ENCODE measurements around the gene NPB. TPM values are rescaled to one million over a fixed set of nuclear protein-coding genes. Genes with fewer than 3 reads are reported as not detected.

Gene NPB
- total RNA-seq, 2 experiments from 2014 or later: 0.47 to 1.0 TPM

GRCh38 chr17:81923302-81924260 is 21.5 kb downstream of the NPB start:
- Mint-ChIP-seq H3K4me3 (no peak overlapping the region), H3K9me3 (no peaks in the 10 kb centered on the region), H3K27me3 (no peaks in the 10 kb centered on the region), H3K4me1 (peaks cover 15% of the 10 kb centered on the region), H3K27ac (peak overlapping the region; percentile 68), H3K36me3 (no peaks in the 10 kb centered on the region)
- POLR2A ChIA-PET: interaction anchor here (1.7 kb wide), 1 partner anchor 11 kb away, joined by 3 read pairs; no protein-coding TSS in a partner anchor
- ATAC-seq (ENCODE audit: low read depth): no peak
- DNase-seq: no peak

DNA sequence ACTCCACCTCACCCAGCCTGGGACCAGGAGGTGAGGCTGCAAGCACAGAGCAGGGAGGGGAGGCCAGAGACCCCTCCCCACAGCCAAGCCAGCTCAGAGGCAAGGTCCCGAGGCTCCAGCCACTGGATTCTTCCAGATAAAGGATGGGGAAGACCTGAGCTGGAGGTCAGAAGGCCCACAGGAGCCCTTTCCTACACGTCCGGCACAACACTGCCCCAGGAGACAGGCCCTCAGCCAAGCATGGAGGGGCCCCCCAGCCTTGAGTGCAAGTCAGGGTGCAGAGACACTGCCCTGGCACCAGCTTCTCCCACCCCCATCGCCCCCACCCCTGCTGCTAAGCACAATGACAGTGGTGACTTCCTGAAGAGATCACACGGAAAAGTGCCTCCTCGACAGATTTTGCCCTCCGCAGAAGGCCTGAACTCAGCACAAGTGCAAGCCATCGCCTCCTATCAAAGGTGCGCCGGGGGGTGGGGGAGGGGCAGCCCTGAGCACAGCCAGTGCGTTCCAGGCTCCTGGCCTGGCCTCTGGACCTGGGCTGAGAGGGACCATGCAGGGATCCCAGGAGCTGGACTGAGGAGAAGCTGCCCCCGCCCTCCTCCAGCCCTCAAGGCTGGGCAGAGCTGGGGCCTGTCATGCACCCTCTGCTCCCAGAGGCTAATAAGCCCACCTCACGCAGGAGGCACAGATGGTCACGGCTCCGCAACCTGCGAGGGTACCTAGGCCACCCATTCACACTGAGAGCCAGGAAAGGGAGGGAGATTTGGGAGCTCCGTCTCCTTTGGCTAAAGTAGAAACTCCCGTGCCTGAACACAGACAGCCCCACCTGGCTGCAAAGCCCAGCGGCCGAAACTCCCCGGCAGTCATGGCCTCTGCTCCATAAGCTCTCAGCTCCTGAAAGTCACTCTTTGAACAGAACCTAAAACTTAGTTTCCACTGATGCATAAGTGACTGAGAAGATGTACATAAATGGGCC is 22.8 kb downstream of the NPB start:
- POLR2A ChIA-PET: interaction anchor here (0.8 to 2.1 kb wide), 5 partner anchors 11 to 54 kb away, joined by 3 to 13 read pairs (median 6); partner anchors contain the start of gene ARHGDIA
- no peaks in the 10 kb centered on the region for H3K9me3 Mint-ChIP-seq
- ATAC-seq (ENCODE audit: low read depth): no peak
- DNase-seq: no peak
- no peak overlapping the region for H3K27ac Mint-ChIP-seq
- H3K36me3 Mint-ChIP-seq: no peaks in the 10 kb centered on the region
- H3K4me1 Mint-ChIP-seq: peaks cover 15% of the 10 kb centered on the region
- H3K4me3 Mint-ChIP-seq: peak overlapping the region; percentile 91
- no peaks in the 10 kb centered on the region for H3K27me3 Mint-ChIP-seq

DNA sequence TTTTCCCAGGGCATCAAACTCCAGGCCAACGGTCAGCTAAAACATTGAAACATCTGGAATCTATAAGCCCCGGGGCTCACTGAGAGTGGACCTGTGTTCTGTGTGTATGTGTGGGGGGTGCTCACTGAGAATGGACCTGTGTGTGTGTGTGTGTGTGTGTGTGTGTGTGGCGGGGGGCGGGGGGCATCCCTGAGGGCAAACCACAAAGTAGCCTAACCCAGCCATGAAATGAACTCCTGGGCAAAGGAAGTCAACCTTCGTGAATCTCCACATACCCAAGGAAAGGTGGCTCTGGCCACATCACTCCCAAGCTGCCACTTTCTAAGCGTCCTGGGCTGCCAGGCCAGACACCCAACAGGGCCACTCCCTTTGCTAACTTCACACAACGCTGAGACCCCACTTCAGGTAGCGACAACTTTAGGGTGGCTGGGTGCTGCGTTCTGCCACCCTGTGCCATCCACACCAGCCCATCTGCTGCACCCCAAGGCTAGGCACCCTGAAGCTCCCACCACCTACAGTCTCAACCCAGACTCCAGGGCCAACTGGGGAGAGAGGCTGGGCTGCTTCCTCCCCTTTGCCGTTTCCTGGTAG is 23.9 kb downstream of the NPB start:
- DNase-seq (no peak), ATAC-seq (ENCODE audit: low read depth) (peak; percentile 19)
- Mint-ChIP-seq H3K27ac (peak overlapping the region; percentile 88), H3K27me3 (no peaks in the 10 kb centered on the region), H3K9me3 (no peaks in the 10 kb centered on the region), H3K4me1 (peaks cover 15% of the 10 kb centered on the region), H3K36me3 (no peaks in the 10 kb centered on the region), H3K4me3 (peak overlapping the region; percentile 91)
- POLR2A ChIA-PET: interaction anchor here (0.5 to 3.7 kb wide), 9 partner anchors 9 to 112 kb away, joined by 3 to 20 read pairs (median 6); partner anchors contain the start of genes ALYREF, ANAPC11, ARHGDIA and DCXR

DNA sequence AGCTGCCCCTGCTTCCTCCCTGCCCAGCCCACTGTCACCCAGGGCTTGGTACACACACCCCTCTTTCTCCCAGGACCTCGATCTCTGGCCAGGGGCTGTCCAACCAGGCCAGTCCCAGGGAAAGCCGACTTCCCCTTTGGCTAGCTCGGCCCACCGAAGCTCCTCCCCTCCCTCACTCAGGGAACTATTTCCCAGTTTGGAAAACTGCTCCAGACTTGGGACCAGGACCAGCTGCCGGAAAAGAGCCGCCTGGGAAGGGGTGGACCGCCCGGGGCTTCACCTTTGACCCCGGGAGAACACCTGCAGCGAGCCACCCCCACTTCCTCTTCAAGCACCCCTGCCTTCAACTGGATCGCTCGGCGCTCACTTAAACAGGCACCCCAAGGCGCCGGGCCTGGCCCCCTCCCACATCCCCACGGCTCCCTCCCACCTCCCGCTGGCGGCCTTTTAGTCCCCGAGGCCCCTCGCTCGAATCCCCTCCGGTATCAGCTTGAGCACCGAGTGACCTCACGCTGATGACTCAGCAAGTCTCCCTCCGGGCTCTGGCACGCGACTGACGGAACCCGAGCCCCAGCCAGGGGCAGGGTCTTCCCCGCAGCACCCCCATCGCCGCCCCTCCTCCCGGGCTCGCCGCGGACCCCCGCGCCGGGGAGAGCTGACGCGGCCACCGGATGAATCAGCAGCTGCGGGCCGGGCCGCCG is 24.6 kb downstream of the NPB start:
- peak overlapping the region; percentile 88 for H3K27ac Mint-ChIP-seq
- DNase-seq: peak; percentile 62
- no peaks in the 10 kb centered on the region for H3K36me3 Mint-ChIP-seq
- POLR2A ChIA-PET: interaction anchor here (0.5 to 3.7 kb wide), 14 partner anchors 9 to 111 kb away, joined by 3 to 20 read pairs (median 5); partner anchors contain the start of genes ALYREF, ANAPC11, ARHGDIA and DCXR
- H3K27me3 Mint-ChIP-seq: no peaks in the 10 kb centered on the region
- H3K4me3 Mint-ChIP-seq: peak overlapping the region; percentile 91
- H3K9me3 Mint-ChIP-seq: no peaks in the 10 kb centered on the region
- peak; percentile 38 for ATAC-seq (ENCODE audit: low read depth)
- H3K4me1 Mint-ChIP-seq: peaks cover 15% of the 10 kb centered on the region

DNA sequence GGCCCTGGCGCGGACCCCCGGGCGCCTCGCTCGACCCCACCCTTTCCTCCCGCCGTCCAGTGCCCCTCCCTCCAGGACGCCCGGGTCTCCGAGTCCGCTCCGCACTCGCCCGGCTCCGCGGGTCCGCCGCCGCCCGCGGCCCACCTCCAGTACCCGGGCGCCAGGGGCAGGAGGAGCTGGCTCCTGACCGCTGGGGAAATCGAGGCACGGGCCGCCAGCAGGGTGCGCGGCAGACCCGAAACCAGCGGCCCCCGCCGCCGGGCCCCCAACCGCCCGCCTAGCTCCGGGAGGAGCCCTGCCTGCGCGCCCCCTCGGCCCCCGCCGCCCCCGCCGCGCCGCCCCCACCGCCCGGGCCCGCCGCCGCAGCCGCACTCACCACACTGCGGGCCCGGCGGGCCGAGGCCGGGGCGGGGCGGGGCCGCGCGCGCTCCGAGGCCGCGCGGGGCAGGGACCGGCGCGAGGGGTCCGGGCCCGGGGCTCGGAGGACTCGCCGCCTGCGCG is 25.2 kb downstream of the NPB start:
- ATAC-seq (ENCODE audit: low read depth) (peak; percentile 4), DNase-seq (no peak)
- Mint-ChIP-seq H3K27me3 (no peaks in the 10 kb centered on the region), H3K9me3 (no peaks in the 10 kb centered on the region), H3K4me3 (no peak overlapping the region), H3K36me3 (no peaks in the 10 kb centered on the region), H3K27ac (no peak overlapping the region), H3K4me1 (peaks cover 15% of the 10 kb centered on the region)
- POLR2A ChIA-PET: interaction anchor here (0.5 to 3.7 kb wide), 14 partner anchors 9 to 119 kb away, joined by 3 to 20 read pairs (median 4); partner anchors contain the start of genes ALYREF, ANAPC11, ARHGDIA and DCXR

GRCh38 chr17:81927653-81928543 is 25.9 kb downstream of the NPB start, which contains the start of gene MAFG:
Gene MAFG, minus strand, starts transcription at chr17:81927735. Its CDS starts 4,550 bp downstream, at chr17:81923185.
- POLR2A ChIA-PET: interaction anchor here (0.5 to 3.7 kb wide), 13 partner anchors 10 to 244 kb away, joined by 3 to 20 read pairs (median 4); partner anchors contain the start of genes ALYREF, ANAPC11, ARHGDIA and ARL16
- Mint-ChIP-seq H3K27ac (peak within 1 kb of the TSS; percentile 88), H3K9me3 (no peaks in the 10 kb centered on the region), H3K36me3 (no peaks in the 10 kb centered on the region), H3K4me3 (peak within 1 kb of the TSS; percentile 91), H3K27me3 (no peaks in the 10 kb centered on the region), H3K4me1 (peaks cover 16% of the 10 kb centered on the region)
- ATAC-seq (ENCODE audit: low read depth) (peak; percentile 72), DNase-seq (peak; percentile 97)

- H3K27me3 Mint-ChIP-seq: no peaks in the 10 kb centered on the region
- H3K9me3 Mint-ChIP-seq: no peaks in the 10 kb centered on the region
- peaks cover 20% of the 10 kb centered on the region for H3K4me1 Mint-ChIP-seq
- DNase-seq (no peak), ATAC-seq (ENCODE audit: low read depth) (no peak)
- H3K27ac Mint-ChIP-seq: no peak overlapping the region
- POLR2A ChIA-PET: interaction anchor here (0.9 to 3.7 kb wide), 6 partner anchors 9 to 245 kb away, joined by 3 to 20 read pairs (median 6); partner anchors contain the start of genes ALYREF, ANAPC11, ARHGDIA and ARL16
- H3K36me3 Mint-ChIP-seq: no peaks in the 10 kb centered on the region
- H3K4me3 Mint-ChIP-seq: peak overlapping the region; percentile 67
Measured at GRCh38 chr17:81928544-81929252, 26.7 kb downstream of the NPB start.

GRCh38 chr17:81929253-81930141 is 27.5 kb downstream of the NPB start:
- POLR2A ChIA-PET: interaction anchor here (3.4 to 3.7 kb wide), 2 partner anchors 12 to 37 kb away, joined by 15 to 20 read pairs; partner anchors contain the start of genes ALYREF and ANAPC11
- DNase-seq: no peak
- Mint-ChIP-seq H3K27ac (no peak overlapping the region), H3K36me3 (no peaks in the 10 kb centered on the region), H3K4me3 (peak overlapping the region; percentile 51), H3K9me3 (no peaks in the 10 kb centered on the region), H3K27me3 (no peaks in the 10 kb centered on the region), H3K4me1 (peaks cover 22% of the 10 kb centered on the region)
- no peak for ATAC-seq (ENCODE audit: low read depth)

GRCh38 chr17:81930142-81931125 is 28.4 kb downstream of the NPB start:
- ATAC-seq (ENCODE audit: low read depth) (no peak), DNase-seq (no peak)
- Mint-ChIP-seq H3K27me3 (no peaks in the 10 kb centered on the region), H3K9me3 (no peaks in the 10 kb centered on the region), H3K36me3 (no peaks in the 10 kb centered on the region), H3K27ac (no peak overlapping the region), H3K4me1 (peaks cover 19% of the 10 kb centered on the region), H3K4me3 (no peak overlapping the region)
- POLR2A ChIA-PET: interaction anchor here (0.5 to 1.5 kb wide), 3 partner anchors 32 to 200 kb away, joined by 3 to 4 read pairs (median 3); partner anchors contain the start of gene ARHGDIA

Measured in activated naive CD8-positive, alpha-beta T cell treated with anti-CD3 and anti-CD28 coated beads, Interleukin-2, amount 10 ng/mL, durations not matched to agents 7 days and 5 days (primary cell).